Measurements from ENCODE around the gene TANC1. TPM values are rescaled to one million over a fixed set of nuclear protein-coding genes. Genes with fewer than 3 reads are reported as not detected.

Gene TANC1
- total and polyA plus RNA-seq, 4 donors, result 7.8 to 58.3 (median 48.0) TPM

DNA sequence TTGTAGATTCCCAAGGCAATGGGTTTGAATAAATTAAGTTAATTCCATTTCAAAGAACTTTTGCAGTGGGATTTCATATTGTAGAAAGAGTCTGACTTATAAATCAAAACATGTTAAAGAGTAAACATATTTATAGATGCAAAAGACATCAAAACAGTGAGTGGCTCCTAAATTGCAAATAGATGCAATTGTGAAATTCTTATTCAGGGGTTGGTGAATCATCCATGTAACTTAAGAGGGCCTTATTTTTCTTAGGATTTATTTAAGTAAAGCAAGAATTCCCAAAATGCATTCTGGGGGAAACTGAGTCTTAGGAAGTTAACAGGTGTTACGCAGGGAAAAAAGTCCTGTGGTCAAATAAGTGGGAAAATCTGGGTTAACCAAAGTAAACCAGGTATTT lies 11.3 kb downstream of the TANC1 start:
- ATAC-seq (ENCODE audit: low FRiP score), result no peak
- 99 to 100% methylated on average over 1 of the region's 1 CpG for WGBS, 2 donors
- Histone ChIP-seq H3K27me3 (ENCODE audit: control insufficient read depth in 1 of 2, insufficient read depth in 2 of 2, low read length in 1 of 2) (no peaks in the 10 kb centered on the region), H3K27ac (ENCODE audit: low read depth in 1 of 2, low read length in 2 of 2) (no peak overlapping the region), H3K9me3 (ENCODE audit: control insufficient read depth, low read length) (no peaks in the 10 kb centered on the region), H3K4me3 (ENCODE audit: low read length in 2 of 2) (no peak overlapping the region), H3K4me1 (ENCODE audit: control insufficient read depth in 1 of 2, insufficient read depth in 2 of 2, low read length in 2 of 2) (peaks cover 5 to 7% of the 10 kb centered on the region in 2 donors), H3K36me3 (ENCODE audit: control insufficient read depth in 1 of 2, insufficient read depth in 2 of 2, low read length in 1 of 2) (no peaks in the 10 kb centered on the region)
- DNase-seq, result no peak
- intact Hi-C loops (cut with DNase I), result loop anchor here in 1 of 2 donors (10.0 kb wide), 1 partner anchor 115 kb away; no protein-coding TSS in a partner anchor

GRCh38 chr2:158984604-158985135 lies 16.2 kb downstream of the TANC1 start:
- intact Hi-C loops (cut with DNase I), result no loop called here
- WGBS, 2 donors, result 6 to 11% methylated on average over 5 of the region's 5 CpGs

DNA sequence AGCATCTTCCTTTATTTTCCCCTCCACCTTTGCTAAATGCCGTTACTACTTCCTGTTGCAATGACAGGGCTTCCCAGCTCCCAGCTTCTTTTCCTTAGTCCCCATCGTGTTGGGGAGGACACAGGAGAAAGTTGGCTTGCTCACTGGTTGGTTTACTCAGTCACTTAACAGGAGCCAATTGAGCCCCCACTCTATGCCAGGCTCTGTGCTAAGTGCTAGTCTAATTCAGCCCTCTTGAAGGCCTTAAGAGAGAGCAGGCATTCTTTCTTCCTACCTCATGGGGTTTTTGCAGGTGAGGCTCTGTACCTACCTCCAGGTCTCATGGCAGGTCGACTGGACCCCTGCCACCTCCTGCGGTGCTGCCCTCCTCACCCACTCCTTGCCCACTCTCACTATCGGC lies 20.1 kb downstream of the TANC1 start:
- DNase-seq (no peak), ATAC-seq (ENCODE audit: low FRiP score) (no peak)
- H3K9me3 ChIP-seq (ENCODE audit: control insufficient read depth, low read length), result no peaks in the 10 kb centered on the region
- no peaks in the 10 kb centered on the region for H3K36me3 ChIP-seq (ENCODE audit: control insufficient read depth in 1 of 2, insufficient read depth in 2 of 2, low read length in 1 of 2)
- 60 to 61% methylated on average over 5 of the region's 5 CpGs for WGBS, 2 donors
- H3K27ac ChIP-seq (ENCODE audit: low read depth in 1 of 2, low read length in 2 of 2), result no peak overlapping the region
- H3K27me3 ChIP-seq (ENCODE audit: control insufficient read depth in 1 of 2, insufficient read depth in 2 of 2, low read length in 1 of 2), result no peaks in the 10 kb centered on the region
- intact Hi-C loops (cut with DNase I), result no loop called here
- peaks cover 3 to 10% of the 10 kb centered on the region in 2 donors for H3K4me1 ChIP-seq (ENCODE audit: control insufficient read depth in 1 of 2, insufficient read depth in 2 of 2, low read length in 2 of 2)
- H3K4me3 ChIP-seq (ENCODE audit: low read length in 2 of 2), result no peak overlapping the region

More at GRCh38 chr2:158984604-158985135, 16.2 kb downstream of the TANC1 start:
- H3K27ac ChIP-seq (ENCODE audit: low read depth in 1 of 2, low read length in 2 of 2), result no peak overlapping the region
- H3K27me3 ChIP-seq (ENCODE audit: control insufficient read depth in 1 of 2, insufficient read depth in 2 of 2, low read length in 1 of 2), result no peaks in the 10 kb centered on the region
- H3K36me3 ChIP-seq (ENCODE audit: control insufficient read depth in 1 of 2, insufficient read depth in 2 of 2, low read length in 1 of 2), result no peaks in the 10 kb centered on the region
- no peak overlapping the region for H3K4me3 ChIP-seq (ENCODE audit: low read length in 2 of 2)
- H3K9me3 ChIP-seq (ENCODE audit: control insufficient read depth, low read length), result no peaks in the 10 kb centered on the region
- H3K4me1 ChIP-seq (ENCODE audit: control insufficient read depth in 1 of 2, insufficient read depth in 2 of 2, low read length in 2 of 2), result peaks cover 3 to 7% of the 10 kb centered on the region in 2 donors
- ATAC-seq (ENCODE audit: low FRiP score), result no peak
- DNase-seq, result no peak

GRCh38 chr2:158989165-158989564 lies 20.7 kb downstream of the TANC1 start:
- WGBS, 2 donors, result 64 to 71% methylated on average over 5 of the region's 5 CpGs
- no peak for ATAC-seq (ENCODE audit: low FRiP score)

GRCh38 chr2:158990397-158991214 lies 22.2 kb downstream of the TANC1 start:
- WGBS, 2 donors, result 95 to 96% methylated on average over 6 of the region's 6 CpGs
- Histone ChIP-seq H3K9me3 (ENCODE audit: control insufficient read depth, low read length) (no peaks in the 10 kb centered on the region), H3K27me3 (ENCODE audit: control insufficient read depth in 1 of 2, insufficient read depth in 2 of 2, low read length in 1 of 2) (no peaks in the 10 kb centered on the region), H3K4me1 (ENCODE audit: control insufficient read depth in 1 of 2, insufficient read depth in 2 of 2, low read length in 2 of 2) (peaks cover 2 to 6% of the 10 kb centered on the region in 2 donors), H3K27ac (ENCODE audit: low read depth in 1 of 2, low read length in 2 of 2) (no peak overlapping the region), H3K4me3 (ENCODE audit: low read length in 2 of 2) (no peak overlapping the region), H3K36me3 (ENCODE audit: control insufficient read depth in 1 of 2, insufficient read depth in 2 of 2, low read length in 1 of 2) (no peaks in the 10 kb centered on the region)
- ATAC-seq (ENCODE audit: low FRiP score) (no peak), DNase-seq (no peak)
- intact Hi-C loops (cut with DNase I), result no loop called here

More at GRCh38 chr2:158989165-158989564, 20.7 kb downstream of the TANC1 start:
- no peaks in the 10 kb centered on the region for H3K9me3 ChIP-seq (ENCODE audit: control insufficient read depth, low read length)
- no peak overlapping the region for H3K27ac ChIP-seq (ENCODE audit: low read depth in 1 of 2, low read length in 2 of 2)
- intact Hi-C loops (cut with DNase I), result no loop called here
- no peak overlapping the region for H3K4me3 ChIP-seq (ENCODE audit: low read length in 2 of 2)
- H3K27me3 ChIP-seq (ENCODE audit: control insufficient read depth in 1 of 2, insufficient read depth in 2 of 2, low read length in 1 of 2), result no peaks in the 10 kb centered on the region
- peaks cover 0 to 6% of the 10 kb centered on the region in 2 donors for H3K4me1 ChIP-seq (ENCODE audit: control insufficient read depth in 1 of 2, insufficient read depth in 2 of 2, low read length in 2 of 2)
- H3K36me3 ChIP-seq (ENCODE audit: control insufficient read depth in 1 of 2, insufficient read depth in 2 of 2, low read length in 1 of 2), result no peaks in the 10 kb centered on the region
- no peak for DNase-seq

DNA sequence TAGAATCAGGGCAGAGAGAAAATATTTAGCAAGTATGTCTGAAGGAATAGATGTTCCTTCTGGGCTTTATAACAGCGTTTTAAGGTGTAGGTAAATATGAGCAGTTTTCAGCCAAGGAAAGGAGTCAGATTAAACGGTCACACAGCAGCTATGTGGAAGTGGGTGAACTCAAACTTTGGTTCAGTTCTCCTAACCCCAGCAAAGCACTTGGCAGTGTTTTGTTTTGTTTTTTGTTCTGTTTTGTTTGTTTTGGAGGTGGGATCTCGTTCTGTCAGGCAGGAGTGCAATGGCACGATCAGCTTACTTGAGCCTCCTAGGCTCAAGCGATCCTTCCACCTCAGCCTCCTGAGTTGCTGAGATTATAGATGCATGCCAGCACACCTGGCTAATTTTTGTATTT lies 24.6 kb downstream of the TANC1 start:
- H3K4me1 ChIP-seq (ENCODE audit: control insufficient read depth in 1 of 2, insufficient read depth in 2 of 2, low read length in 2 of 2), result peaks cover 2 to 6% of the 10 kb centered on the region in 2 donors
- no peak for DNase-seq
- no peak for ATAC-seq (ENCODE audit: low FRiP score)
- 48 to 50% methylated on average over 5 of the region's 5 CpGs for WGBS, 2 donors
- H3K27ac ChIP-seq (ENCODE audit: low read depth in 1 of 2, low read length in 2 of 2), result no peak overlapping the region
- no peaks in the 10 kb centered on the region for H3K27me3 ChIP-seq (ENCODE audit: control insufficient read depth in 1 of 2, insufficient read depth in 2 of 2, low read length in 1 of 2)
- no peaks in the 10 kb centered on the region for H3K9me3 ChIP-seq (ENCODE audit: control insufficient read depth, low read length)
- H3K36me3 ChIP-seq (ENCODE audit: control insufficient read depth in 1 of 2, insufficient read depth in 2 of 2, low read length in 1 of 2), result no peaks in the 10 kb centered on the region
- intact Hi-C loops (cut with DNase I), result no loop called here
- H3K4me3 ChIP-seq (ENCODE audit: low read length in 2 of 2), result no peak overlapping the region

DNA sequence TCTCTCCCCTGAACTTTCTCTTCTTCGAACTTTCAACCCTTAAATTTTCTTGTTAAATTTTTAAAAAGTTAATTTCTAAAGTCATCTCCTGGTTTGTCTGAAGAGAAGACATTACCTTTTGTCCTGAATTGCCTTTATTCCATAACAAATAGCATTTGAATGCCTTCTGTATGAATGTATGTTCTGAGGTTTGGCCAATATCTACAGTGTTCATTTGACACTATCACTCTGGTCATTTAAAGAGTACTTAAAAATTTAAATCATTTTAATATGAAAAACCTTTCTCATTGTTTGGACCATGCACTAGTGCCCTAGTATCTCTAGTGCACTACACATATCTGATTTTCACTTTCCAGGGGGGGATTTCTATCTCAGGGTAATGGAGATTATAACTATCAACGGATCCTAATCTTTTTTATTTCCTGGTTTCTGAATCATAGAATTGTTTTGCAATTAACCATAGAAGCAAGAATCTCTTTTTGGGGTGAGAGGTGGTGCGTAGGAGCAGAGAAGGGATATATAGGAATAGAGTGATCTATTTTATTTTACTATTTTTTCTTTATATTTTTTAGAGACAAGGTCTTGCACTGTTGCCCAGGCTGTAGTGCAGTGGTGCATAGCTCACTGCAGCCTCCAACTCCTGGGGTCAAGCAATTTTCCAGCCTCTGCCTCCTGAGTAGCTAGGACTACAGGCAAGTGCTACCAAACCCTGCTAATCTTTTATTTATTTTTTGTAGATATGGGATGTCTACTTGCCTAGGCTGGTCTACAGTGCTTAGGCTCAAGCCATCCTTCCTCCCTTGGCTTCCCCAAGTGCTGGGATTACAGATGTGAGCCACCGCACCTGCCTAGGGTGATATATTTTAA lies 25.5 kb downstream of the TANC1 start:
- H3K4me3 ChIP-seq (ENCODE audit: low read length in 2 of 2), result no peak overlapping the region
- no peaks in the 10 kb centered on the region for H3K36me3 ChIP-seq (ENCODE audit: control insufficient read depth in 1 of 2, insufficient read depth in 2 of 2, low read length in 1 of 2)
- no peak overlapping the region for H3K27ac ChIP-seq (ENCODE audit: low read depth in 1 of 2, low read length in 2 of 2)
- peaks cover 5 to 6% of the 10 kb centered on the region in 2 donors for H3K4me1 ChIP-seq (ENCODE audit: control insufficient read depth in 1 of 2, insufficient read depth in 2 of 2, low read length in 2 of 2)
- no peak for ATAC-seq (ENCODE audit: low FRiP score)
- DNase-seq, result no peak
- intact Hi-C loops (cut with DNase I), result no loop called here
- H3K9me3 ChIP-seq (ENCODE audit: control insufficient read depth, low read length), result no peaks in the 10 kb centered on the region
- WGBS, 2 donors, result 83 to 84% methylated on average over 4 of the region's 4 CpGs
- H3K27me3 ChIP-seq (ENCODE audit: control insufficient read depth in 1 of 2, insufficient read depth in 2 of 2, low read length in 1 of 2), result no peaks in the 10 kb centered on the region

- intact Hi-C loops (cut with DNase I), result no loop called here
- Histone ChIP-seq H3K36me3 (ENCODE audit: control insufficient read depth in 1 of 2, insufficient read depth in 2 of 2, low read length in 1 of 2) (no peaks in the 10 kb centered on the region), H3K27ac (ENCODE audit: low read depth in 1 of 2, low read length in 2 of 2) (no peak overlapping the region), H3K4me3 (ENCODE audit: low read length in 2 of 2) (no peak overlapping the region), H3K27me3 (ENCODE audit: control insufficient read depth in 1 of 2, insufficient read depth in 2 of 2, low read length in 1 of 2) (no peaks in the 10 kb centered on the region), H3K9me3 (ENCODE audit: control insufficient read depth, low read length) (no peaks in the 10 kb centered on the region), H3K4me1 (ENCODE audit: control insufficient read depth in 1 of 2, insufficient read depth in 2 of 2, low read length in 2 of 2) (peaks cover 5 to 6% of the 10 kb centered on the region in 2 donors)
- 62 to 67% methylated on average over 5 of the region's 5 CpGs for WGBS, 2 donors
- no peak for DNase-seq
- ATAC-seq (ENCODE audit: low FRiP score), result no peak
Observed at GRCh38 chr2:158994920-158995676, 26.7 kb downstream of the TANC1 start.
